ENCODE results near the gene VKORC1.
"Not testable (repeated sequence)": the region's sequence is repeated elsewhere in the genome, so short reads cannot be mapped to it uniquely, and the experiment has no call there.

The VKORC1 gene

DNA sequence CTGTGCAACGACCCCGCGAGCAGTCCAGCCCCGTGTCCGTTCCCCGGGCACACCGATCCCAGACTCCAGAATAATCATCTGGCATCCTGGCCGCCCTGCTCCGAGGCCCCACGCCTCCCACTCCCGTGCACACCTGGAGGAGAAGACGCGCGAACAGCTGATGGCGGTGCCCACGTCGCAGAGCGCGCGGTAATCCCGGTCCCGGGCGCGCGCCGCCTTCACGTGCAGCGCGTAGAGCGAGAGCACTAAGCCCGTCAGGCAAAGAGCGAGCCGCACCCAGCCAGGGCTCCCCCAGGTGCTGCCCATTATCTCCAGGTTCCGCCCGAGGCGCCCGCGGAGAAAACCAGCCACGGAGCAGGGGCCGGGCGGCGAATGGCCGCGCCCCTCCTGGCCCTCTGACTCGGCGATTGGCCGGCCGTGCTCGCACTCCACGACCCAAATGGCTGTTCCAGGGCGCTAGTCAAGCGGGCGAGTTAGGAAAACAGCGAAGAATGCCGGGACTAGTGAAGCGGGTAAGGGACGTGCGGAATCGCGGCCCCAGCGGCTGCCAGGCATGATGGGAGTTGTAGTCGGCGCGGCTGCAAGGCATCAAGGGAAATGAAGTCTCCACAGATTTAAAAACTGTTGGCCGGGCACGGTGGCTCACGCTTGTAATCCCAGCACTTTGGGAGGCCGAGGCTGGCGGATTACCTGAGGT is at the start of gene VKORC1:
TSS of gene VKORC1 (minus strand) at position 374 of the 697 bp plus-strand sequence. CDS start at position 306, 68 bp downstream.
- DNase-seq: peak; percentile 96

GRCh38 chr16:31143694-31144148 is 49.1 kb upstream of the VKORC1 start:
- no peak for DNase-seq

GRCh38 chr16:31143011-31143693 is 48.6 kb upstream of the VKORC1 start:
- DNase-seq: no peak

DNA sequence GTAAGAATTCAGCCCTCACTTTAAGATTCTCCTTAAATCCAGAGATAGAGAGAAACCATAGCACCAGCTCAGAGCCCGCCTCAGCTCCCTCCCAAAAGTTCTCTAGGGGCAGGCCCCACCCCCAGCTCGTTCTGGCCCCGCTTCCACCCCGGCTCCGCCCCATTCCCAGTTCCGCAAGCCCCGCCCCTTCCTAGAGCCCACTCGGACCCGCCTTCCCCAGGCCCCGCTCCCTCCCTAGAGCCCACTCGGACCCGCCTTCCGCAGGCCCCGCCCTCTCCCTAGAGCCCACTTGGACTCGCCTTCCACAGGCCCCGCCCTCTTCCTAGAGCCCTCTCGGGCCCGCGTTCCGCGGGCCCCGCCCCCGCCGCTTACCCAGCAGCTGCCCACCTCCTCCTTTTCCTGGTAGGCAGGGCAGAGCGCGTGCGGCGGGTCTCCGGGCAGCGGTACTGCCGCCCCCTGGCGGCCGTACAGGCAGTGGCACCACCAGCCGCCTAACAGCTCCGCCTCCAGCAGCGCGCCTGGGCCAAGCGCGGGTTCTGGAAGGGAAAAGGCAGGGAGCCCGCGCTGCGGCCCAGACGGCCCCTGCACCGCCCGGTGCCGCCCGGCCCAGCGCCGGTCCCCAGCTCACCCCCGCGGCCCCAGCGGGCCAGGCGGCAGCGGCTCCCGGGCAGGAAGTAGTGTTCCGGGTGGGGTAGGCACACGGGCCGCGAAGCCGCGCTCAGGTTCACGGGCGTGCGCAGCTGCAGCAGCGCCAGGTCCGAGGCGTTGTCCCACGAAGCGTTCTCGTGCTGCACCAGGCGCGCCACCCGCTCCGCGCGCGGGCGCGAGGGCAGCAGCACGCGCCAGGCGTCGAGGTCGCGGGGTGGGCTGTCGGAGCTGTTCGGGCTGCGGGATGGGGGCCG is 47.8 kb upstream of the VKORC1 start:
- DNase-seq: peak; percentile 98

DNA sequence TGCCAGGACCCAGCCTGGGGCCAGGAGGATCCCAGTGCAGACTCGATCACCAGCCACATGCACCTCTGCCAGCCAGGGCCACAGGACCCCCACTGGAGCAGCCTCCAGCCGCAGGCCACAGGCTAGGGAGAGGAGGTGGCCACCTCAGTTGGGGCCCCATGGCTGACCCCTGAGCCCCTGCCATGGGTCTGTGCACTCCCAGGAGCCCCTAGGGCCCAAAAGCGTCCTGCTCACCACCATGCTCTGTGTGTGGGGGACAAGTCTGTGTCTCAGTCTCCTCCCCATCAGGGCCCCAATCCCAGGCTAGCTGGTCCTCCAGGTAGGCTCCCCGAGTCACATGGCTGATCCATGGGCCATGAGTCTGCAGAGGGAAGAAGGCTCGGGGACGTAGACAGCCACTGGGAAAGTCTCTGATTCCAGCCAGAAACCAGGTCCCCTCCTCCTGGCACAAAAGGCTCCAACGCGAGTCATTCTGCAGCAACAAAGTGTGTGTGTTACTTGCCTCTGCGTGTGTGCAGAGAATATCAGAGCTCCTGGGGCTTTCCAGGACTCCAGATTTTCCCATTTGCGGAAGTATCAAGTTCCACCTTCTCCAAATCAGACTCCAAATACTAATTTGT is 47.0 kb upstream of the VKORC1 start:
- DNase-seq: no peak

DNA sequence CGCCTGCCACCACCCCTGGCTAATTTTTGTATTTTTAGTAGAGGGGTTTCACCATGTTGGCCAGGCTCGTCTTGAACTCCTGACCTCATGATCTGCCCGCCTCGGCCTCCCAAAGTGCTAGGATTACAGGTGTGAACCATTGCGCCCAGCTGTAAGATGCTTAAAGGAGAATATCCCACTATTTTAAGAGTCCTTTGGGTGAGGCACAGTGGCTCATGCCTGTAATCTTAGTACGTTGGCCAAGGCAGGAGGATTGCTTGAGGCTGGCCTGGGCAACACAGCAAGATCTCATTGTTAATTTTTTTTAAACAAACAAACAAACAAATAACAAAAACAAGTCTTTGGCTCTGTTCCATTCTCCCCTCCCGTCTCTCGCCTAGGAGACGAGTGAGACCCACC is 46.5 kb upstream of the VKORC1 start:
- DNase-seq: not testable (repeated sequence)

DNA sequence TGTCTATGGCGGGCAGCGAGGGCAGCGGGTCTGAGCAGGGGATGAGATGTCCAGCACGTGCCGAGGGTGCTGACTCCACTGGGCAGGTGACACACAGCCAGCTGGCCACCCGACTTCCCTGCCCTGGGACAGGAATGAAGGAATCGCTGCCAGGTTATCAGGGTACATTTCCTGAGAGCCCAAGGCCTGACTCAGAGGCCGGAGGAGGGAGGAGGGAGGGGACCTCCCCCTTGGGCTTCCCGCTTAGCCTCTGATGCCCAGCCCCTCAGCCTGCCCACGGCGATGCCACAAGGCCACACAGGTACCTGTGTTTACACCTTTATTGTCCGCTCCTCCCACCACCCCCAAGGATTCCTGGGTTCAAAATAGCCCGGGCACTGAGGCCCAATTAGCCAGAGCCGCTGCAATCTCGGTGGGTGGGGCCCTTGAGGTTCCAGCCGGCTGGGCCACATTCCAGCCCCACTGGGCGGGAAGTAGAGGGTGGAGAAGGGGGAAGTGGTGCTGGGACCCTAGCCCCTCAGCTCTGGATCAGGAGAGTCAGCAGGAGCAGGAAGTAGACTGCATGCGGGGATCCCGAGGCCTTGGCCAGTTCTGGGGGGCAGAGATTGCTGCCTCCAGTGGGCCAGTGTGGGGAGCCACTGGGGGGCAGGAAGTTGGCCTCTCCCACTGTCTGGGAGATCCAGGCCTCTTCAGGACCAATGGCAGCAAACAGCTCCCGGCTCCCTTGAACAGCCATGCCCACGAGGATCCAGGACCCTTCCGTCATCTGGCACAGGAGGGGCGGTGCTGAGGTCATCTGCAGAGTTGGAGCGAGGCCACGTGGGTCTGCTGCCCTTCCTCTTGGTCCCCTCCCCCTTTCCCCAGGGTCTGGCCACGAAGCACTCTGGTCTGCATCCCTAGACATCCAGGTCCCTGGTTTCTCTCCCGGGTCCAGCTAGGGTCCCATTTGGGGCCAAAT is 44.3 kb upstream of the VKORC1 start:
- DNase-seq: no peak

DNA sequence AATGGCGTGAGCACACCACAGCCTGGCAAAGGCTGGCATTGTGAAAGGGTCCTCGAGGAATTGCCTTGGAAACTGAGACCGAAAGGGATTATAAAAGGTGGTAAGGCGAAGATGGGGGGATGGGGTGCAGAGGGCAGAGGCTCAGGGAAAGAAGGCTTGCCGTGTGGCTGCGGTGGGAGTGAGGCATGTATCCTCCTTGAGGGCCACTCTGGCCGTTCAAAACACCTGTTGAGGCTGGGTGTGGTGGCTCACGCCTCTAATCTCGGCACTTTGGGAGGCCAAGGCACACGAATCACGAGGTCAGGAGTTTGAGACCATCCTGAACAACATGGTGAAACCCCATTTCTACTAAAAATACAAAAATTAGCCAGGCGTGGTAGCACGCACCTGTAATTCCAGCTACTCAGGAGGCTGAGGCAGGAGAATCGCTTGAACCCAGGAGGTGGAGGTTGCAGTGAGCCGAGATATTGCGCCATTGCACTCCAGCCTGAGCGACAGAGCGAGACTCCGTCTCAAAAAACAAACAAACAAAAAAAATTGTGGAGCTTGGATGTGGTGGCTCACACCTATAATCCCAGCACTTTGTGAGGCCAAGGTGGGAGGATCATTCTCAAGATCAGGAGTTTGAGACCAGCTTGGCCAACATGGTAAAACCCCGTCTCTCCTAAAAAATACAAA is 42.4 kb upstream of the VKORC1 start:
- DNase-seq: not testable (repeated sequence)

- DNase-seq: no peak
Measured at GRCh38 chr16:31136287-31136662, 41.7 kb upstream of the VKORC1 start.

DNA sequence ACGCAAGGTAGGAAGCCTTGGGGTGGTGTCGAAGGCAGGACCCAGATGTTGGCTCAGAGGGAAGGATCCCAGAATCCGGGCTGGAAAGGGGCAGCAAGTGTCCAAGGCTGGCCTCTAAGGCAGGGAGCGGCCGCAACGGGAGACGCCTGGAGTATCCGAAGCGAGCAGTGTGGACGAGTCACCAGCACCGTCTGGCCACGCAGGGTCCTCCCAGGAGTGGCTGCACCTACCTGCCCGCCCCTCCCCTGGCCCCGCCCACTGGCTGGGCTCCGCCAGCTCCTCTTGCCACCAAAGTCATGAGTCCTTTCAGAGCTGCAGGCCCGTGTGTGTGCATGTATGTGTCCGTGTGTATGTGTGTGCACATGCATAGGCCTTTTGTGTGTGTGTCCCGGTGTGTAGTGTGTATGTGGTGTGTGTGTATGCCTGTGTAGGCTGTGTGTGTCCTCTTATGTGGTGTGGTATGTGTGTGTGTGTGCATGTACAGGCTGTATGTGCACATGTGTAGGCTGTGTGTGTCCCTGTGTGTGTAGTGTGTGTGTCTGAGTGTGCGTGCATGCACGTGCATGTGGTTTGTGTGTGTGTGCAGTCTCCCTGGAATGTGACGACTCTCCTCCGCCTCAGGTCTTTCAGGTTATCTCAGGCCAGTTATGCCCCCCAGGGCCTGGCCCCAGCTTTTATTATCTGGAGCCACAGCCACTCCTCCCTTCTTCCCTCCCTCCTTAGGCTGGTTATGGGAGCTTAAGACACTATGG is 41.1 kb upstream of the VKORC1 start, which contains the start of gene PRSS8:
TSS of gene PRSS8 (minus strand) at position 193 of the 752 bp plus-strand sequence. CDS start 229 bp downstream, outside the sequence.
- no peak for DNase-seq

- DNase-seq: peak; percentile 39
Measured at GRCh38 chr16:31134625-31135534, 40.3 kb upstream of the VKORC1 start.

DNA sequence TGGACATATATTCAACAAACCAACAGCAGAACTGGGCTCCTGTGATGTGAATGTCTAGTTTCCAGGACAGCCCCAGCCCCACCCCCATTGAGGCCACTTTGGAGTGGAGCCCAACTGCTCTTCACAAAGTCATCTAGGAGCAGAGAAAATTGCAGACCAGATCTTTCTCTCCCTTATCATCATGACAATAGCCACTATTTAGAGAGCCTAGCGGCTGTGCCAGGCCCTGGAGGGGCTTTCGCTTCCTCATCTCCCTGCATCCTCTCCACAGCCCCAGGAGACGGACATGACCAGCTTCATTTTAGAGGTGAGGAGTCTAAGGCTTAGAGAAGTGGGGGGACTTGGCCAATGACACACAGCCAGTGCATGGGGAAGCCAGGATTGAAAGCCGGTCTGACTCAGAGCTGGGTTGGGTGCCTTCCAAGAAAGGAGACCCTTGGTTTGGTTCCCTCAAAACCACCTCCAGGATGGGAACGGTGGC is 39.5 kb upstream of the VKORC1 start:
- DNase-seq: no peak

GRCh38 chr16:31133046-31133501 is 38.5 kb upstream of the VKORC1 start:
- DNase-seq: no peak

DNA sequence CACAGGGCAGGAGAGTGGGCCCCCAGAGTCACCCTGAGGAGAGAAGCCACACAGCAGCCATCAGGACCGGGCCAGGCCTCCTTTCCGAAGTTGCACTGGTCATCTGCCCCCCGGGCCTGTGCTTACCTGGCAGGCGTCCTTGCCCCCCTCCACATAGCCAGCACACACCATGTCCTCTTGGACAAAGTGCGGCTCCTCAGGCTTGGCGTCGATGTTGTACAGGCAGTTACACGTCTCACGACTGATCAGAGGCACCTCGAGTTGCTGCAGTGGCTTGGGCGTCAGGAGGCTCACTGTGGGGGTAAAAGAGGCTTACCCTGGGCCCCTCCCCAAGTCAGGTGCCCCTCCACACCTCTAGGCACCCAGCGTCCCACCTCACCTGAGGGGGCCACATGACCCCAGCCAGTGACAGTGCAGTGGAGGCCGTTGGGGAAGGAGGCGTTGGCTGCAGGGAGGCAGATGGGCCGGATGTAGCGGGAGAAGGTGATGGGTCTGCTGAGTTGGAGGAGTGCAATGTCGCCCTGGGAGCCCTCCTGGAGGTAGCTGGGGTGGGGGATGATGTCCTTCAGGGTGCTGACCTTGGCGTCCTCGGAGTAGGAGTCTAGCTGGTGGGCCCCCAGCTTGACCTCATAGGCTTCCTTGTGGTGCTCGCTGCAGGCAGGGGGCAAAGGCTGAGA is 37.8 kb upstream of the VKORC1 start:
- no peak for DNase-seq

DNA sequence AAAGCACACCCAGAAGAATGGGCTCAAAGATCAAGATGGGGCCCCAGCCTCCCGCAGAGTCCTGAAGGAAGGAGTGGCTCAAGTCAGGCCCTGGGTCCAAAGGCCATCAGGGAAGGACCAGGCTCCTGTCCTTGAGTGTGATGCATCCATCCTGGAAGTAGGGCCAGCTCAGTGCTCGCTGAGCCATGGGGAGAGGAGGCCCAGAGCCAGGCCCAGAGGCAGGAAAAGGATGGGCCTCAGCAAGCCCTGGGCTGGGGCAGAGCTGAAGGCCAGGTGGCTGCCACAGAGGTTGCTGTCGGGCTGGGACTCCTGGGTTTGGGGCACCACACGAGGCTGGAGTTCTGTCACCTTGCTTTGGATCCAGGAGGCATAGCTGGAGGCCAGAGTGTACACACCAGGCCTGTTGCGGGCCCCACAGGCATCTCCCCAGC is 37.3 kb upstream of the VKORC1 start:
- DNase-seq: no peak

- DNase-seq: no peak
Measured at GRCh38 chr16:31131416-31131815, 36.8 kb upstream of the VKORC1 start.

DNA sequence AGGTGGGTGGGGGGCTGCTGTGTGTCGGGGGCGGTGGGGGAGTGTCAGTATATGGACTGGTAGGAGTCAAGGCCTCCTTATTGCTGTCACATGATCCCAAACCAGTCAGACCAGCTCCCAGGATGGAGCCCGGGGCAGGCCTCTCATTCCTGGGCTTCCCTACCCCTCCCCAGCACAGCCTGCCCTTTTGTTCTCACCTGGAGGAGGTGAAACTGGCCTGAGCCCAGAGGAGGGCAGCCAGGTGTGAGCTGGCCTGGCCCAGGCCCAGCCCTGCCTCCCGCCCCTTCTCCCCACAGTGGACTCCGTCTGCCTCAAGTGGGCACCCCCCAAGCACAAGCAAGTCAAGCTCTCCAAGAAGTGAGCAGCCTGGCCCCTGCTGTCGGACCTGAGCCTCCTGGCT is 36.3 kb upstream of the VKORC1 start:
- DNase-seq: no peak

DNA sequence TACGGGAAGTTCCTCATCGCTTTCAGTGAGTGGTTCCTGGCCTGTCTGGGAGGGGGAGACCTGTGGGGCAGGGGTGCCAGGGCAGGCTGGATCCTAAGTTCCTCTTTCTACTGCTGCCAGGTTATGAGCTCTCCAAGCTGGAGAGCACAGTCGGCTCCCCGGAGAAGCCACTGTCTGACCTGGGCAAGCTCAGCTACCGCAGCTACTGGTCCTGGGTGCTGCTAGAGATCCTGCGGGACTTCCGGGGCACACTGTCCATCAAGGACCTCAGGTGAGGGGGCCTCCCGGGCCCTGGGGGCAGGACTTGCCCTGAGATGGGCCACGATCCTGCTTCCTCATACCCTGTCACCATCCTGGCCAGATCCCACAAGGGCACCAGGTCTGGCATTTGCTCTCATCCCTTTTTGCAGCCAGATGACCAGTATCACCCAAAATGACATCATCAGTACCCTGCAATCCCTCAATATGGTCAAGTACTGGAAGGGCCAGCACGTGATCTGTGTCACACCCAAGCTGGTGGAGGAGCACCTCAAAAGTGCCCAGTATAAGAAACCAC is 35.8 kb upstream of the VKORC1 start:
- DNase-seq: no peak

Measured in NCI-H1092 (cell line).